GM18505 (cell line): ENCODE results near the gene SRPRB.

ENCODE experiments used
- ATAC-seq: cut with Tn5 transposase; IDR thresholded peaks from one replicate; pipeline ENCODE4 v1.9.1; 2021; ENCODE audit not compliant: unreplicated experiment
- POLR2A ChIP-seq: IDR thresholded peaks from 4 replicates; pipeline ENCODE4 v1.6.1; 2011; ENCODE audit warnings: borderline replicate concordance; ENCODE audit not compliant: insufficient read depth, insufficient read length; ENCODE audit errors: extremely low read depth

SRPRB gene, protein sequence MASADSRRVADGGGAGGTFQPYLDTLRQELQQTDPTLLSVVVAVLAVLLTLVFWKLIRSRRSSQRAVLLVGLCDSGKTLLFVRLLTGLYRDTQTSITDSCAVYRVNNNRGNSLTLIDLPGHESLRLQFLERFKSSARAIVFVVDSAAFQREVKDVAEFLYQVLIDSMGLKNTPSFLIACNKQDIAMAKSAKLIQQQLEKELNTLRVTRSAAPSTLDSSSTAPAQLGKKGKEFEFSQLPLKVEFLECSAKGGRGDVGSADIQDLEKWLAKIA

DNA sequence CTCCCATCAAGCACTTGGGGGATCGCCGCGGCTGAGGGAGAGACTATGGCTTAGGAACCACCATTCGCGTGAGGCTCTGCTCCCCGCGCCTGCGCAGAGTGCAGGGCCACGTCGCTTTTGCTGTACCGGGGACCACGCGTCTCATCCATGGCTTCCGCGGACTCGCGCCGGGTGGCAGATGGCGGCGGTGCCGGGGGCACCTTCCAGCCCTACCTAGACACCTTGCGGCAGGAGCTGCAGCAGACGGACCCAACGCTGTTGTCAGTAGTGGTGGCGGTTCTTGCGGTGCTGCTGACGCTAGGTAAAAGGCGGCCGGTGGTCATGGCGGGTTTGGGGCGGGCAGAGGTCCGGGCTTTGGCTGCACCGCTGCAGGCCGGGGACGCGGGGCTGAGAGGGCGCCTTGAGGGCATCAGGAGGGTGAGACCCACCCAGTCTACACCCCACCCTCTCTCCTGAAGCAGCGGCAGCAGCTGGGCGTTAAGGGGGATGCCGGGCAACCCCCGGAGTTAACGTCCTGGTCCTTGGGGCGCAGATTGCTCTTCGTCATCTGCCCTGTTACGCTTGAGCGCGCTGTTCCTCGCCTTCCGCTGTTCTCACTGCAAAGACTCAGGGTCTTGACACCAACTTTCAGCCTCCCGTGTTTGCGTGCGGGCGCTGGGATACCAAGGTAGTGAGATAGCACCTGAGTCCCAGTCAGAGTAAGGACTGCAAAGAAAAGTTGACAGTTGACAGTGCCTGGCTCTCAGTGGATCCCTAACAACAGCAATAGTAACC is at the start of gene SRPRB:
TSS of gene SRPRB (plus strand) at position 114 of the 774 bp plus-strand sequence. CDS start at position 148, 34 bp downstream.
- ATAC-seq, result peak; percentile 97
- TF ChIP-seq POLR2A, result peak; percentile 92

DNA sequence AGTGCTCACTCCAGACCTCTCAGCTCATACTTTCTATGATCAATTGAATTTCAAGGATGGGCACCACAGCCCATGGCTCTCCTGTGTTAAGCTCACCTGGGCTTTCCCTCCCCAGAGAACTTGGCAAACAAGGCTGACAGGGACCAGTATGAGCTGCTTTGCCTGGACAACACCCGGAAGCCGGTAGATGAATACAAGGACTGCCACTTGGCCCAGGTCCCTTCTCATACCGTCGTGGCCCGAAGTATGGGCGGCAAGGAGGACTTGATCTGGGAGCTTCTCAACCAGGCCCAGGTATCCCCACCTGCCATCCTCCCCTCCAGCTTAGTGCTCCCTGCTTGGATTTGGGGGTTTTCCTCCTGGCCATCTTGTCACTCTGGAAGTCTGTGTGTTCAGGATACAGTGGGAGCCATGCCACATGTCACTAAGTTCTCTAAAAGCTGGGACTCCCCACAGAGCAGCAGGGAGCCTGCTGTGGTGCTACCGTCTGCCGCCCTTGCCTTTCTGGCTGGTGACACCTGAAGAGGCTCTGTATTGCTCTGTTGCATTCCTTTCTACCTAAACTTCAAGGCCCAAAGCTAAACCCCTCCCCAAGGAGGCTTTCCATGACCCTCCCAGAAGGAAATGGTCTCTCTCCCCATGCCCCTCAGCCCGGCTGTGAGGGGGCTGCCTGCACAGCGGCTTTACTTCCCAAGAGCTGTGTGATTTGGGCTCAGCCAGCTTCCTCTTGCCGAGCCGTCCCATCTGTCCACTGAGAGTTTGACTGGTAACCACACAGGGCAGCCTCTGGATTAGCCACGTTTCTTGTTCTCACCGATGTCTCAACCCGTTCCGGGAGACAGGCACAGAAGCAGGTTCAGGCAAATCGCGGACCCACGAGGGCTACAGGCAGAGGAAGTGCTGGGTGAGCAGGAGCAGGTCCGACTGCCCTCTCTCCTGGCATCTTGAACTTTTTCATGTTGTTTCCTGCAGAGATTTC is 48.6 kb upstream of the SRPRB start:
- no peak for ATAC-seq
- no peak for TF ChIP-seq POLR2A

DNA sequence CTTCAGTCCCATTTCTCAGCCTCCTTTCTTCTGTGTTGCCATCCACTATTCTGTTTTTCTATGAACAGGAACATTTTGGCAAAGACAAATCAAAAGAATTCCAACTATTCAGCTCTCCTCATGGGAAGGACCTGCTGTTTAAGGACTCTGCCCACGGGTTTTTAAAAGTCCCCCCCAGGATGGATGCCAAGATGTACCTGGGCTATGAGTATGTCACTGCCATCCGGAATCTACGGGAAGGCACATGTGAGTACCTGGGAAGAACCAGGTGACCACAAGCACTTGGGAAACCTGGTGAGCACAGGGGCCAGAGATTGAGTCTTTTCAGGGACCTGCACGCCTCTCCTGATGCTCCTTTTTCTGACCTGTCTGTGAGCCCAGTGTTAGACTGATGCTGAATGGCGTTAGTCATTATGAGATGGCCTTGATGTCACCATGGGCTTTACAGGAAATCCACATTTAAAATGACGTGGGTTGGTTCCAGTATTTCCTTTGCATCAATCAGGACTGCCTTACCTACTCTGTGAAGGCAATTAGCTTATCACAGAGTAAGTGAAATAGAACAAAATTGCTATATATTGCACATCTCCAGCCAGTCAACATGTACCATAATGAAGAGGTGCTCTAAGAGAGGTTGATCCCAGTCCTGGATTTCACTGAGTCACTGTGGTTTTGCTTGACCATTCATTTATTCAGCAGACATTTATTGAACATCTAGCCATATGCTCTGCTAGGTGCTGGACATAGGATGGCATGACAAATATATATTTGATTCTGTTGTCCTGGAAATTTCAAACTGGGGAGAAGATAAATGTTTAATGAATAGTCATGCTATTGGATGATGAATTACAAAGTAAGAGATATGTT is 47.7 kb upstream of the SRPRB start:
- ATAC-seq, result no peak
- TF ChIP-seq POLR2A, result no peak

DNA sequence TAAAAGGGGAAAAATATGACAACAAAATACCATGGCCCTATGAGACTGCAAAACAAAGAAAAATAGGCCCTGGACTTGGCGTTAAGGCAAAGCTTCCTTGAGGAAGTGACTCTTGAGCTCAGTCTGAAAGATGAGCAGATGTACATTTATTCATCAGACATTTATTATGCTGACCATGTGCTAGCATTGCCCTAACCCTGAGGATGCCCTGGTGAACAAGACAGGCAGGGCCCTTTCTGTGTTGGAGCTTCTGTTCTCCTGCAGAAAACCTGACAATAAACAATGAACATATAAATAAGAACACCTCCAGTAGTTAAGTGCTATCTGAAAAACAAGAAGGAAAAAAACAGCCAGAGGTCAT is 47.1 kb upstream of the SRPRB start:
- ATAC-seq, result no peak
- no peak for TF ChIP-seq POLR2A

DNA sequence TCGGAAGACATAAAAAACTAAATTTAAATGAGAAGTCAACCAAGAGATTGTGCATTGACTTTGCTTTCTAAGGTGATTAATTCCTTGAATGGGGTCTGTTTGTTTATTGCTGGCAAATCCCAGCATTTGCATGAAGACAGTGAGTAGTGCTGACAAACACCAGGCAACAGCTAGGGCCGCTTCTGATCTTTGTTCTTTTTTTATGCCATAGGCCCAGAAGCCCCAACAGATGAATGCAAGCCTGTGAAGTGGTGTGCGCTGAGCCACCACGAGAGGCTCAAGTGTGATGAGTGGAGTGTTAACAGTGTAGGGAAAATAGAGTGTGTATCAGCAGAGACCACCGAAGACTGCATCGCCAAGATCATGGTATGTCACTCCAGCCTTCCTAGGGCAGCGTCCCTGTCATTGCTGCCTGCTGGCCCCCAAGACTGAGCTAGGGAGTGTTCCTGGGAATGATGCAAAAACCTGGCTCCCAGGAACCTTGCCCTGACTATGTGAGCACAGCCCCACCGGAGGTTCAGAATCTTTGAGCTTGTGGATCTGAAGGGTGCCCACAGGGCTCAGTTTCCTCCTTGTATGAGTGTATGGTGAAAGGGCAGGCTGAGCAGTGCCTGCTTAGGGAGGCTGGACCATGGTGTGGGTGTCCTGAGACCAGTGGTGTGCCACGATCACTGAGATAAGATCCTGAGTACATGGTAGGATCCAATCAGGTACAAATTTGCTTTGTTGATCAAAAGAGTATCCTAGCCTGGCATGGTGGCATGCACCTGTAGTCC is 46.5 kb upstream of the SRPRB start:
- no peak for ATAC-seq
- TF ChIP-seq POLR2A, result no peak

DNA sequence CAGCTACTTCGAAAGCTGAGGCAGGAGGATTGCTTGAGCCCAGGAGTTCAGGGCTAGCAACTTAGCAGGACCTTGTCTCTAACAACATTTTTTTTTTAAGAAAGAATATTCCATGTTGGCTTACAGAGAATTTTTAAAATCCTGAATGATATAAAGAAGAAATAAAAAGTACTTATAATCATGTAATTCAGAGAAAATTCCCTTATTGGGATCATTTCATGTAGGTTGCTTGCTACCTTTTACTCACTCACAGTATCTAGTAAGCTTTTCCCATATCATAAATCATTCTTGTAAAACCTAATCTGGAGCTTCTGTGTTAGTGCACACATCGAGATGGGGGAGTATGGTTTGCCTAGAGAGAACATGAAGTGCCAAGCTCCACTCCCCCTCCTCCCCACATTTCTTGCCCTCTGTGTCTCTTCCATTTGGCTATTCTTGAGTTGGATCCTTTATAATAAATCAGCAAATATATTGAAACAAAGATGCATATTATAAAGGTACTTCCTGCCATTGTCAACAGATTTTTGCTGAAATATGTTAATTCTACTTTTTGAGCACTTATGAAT is 45.8 kb upstream of the SRPRB start:
- TF ChIP-seq POLR2A, result no peak
- no peak for ATAC-seq

DNA sequence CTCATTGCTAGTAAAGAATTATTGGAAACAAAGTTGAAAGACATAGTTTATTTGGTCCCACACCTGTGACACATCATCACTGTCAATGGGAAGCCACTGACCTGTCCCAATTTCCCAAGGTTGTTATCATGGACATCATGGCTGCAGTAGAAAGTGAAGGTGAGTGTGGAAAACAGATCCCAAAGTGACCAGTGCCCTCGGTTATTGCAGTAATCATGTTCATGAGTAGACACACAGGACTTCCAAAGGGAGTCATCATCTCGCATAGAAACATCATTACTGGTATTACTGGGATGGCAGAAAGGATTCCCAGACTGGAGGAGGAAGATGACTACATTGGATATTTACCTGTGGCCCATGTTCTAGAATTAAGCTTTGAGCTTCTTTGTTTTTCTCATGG is 44.7 kb upstream of the SRPRB start:
- ATAC-seq, result no peak
- no peak for TF ChIP-seq POLR2A

DNA sequence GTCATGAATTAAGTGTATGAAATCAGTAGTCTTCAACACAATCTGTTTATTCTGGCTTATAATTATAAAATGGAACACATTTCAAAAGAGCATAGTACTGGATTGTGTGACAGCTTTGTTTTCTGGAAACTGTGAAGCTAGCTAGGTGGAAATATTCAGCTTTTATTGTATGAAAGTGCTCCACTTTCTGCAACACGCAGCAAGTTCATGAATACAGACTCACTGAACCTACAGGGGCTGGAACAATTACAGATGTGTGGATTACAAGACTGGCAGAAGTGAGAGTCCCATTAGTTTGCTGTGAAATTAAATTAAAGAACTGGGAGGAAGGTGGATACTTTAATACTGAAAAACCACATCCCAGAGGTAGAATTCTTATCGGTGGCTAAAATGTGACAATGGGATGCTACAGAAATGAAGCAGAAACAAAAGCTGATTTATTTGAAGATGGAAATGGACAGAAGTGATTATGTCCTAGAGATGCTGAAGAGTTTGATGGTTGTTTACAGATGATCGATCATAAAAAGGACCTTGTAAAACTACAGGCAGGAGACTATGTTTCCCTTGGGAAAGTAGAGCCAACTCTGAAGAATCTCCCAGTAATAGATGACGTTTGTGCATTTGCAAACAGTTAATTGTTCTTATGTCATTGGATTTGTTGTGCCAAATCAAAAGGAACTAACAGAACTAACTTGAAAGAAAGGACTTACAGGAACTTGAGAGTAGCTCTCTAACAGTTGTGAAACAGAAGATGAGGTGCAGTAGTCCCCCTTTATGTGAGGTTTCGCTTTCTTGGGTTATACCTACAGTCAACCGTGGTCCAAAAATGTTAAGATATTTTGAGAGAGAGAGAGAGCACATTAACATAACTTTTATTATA is 43.8 kb upstream of the SRPRB start:
- no peak for ATAC-seq
- TF ChIP-seq POLR2A, result no peak

DNA sequence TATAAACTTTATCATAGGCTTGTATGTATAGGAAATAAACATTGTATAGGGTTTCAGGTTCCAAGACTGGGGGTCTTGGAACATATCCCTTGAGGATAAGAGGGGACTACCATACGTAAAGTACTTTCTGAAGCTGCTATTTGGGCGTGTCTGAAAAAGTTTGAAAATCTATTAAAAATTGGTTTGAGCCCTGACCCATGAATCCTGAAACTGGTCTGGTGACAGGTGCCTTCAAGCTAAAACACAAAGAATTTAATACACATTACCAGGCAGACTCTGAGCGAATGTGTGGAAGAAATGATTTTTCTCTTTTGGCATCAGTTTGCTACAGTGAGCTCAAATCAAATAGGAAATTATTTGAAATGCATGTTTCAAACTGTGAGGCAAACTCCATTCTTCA is 43.1 kb upstream of the SRPRB start:
- ATAC-seq, result no peak
- TF ChIP-seq POLR2A, result no peak

DNA sequence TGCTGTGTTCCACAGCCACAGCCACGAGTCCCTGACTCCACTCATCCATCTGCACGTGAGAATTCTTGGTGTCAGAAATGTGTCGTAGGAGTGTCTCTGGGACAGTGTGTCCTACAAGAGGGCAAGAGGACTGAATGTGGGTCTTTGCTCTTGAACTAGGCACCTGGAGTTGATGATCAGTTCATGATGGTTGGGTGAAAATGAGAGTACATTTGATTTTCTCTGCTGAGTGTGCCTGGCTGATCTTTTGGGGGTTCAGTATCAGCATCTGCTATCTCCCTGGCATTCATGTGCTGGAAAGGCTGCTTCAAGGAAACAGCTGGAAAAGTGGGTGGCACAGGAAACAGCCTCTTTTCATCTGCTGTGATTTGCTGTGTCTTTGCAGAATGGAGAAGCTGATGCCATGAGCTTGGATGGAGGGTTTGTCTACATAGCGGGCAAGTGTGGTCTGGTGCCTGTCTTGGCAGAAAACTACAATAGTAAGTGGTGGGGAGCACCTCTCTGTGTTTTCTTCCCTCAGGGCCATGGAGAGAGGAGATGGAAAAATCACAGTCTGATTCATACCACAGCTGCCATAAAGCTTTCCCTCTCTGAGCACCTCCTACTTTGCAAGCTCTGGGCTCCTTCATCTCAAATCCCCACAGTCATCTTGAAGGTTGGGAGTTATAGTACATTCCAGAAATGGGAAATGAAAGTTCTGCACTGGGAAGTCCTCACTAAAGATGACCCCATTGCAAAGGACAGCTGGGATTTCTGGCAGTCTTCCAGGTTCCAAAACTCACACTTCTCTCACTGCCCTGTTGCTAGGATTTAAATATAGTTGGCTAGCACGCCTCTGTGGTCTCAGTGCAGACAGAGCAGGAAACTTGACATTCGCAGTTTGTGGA is 41.6 kb upstream of the SRPRB start:
- no peak for ATAC-seq

DNA sequence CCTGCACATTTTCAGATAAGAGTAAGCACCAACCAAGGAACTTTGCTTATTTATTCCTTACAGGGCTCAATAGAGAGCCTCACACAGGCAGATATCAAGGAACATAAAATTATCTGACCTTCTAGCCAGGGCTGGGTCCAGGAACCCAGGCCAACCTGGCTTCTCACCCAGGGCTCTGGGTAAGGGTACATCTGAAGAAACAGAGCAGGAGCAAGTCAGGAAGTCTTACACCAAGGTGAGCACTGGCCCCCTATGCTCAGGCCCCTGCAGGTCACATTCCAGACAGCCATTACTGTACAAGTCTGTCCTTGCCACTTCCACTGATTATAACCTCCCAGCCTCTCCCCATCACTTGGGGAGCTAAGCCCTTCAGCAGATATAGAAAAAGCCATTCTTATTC is 40.4 kb upstream of the SRPRB start:
- no peak for ATAC-seq
- no peak for TF ChIP-seq POLR2A

More for the DNA sequence above, 41.6 kb upstream of the SRPRB start:
- TF ChIP-seq POLR2A, result no peak
